Panc1 (cell line): ENCODE results near the gene NDRG3. TPM values are rescaled to one million over a fixed set of nuclear protein-coding genes. Genes with fewer than 3 reads are reported as not detected.

ENCODE experiments used
- ATAC-seq: fragments of 200-7000 bp; cut with Tn5 transposase; 2 replicates; pipeline ENCODE4 v1.9.1; 2020; ENCODE audit warnings: mild to moderate bottlenecking, moderate library complexity
- BruUV-seq: library from RNA; stranded (reverse); fragments of 400-500 nt; replicated peaks from 2 replicates; lab custom pipeline; 2021; lab: Mats Ljungman, UMichigan
- CTCF ChIA-PET: fragments of 300-600 bp; sonication (Branson Sonifier 250); formaldehyde crosslinking; loops from one replicate; lab custom pipeline; 2022; ENCODE audit warnings: antibody characterized with exemption; lab: Charles Lee
- POLR2A ChIA-PET: fragments of 300-600 bp; sonication (Branson Sonifier 250); formaldehyde crosslinking; loops from one replicate; lab custom pipeline; 2022; ENCODE audit warnings: antibody characterized with exemption; lab: Charles Lee
- DNase-seq: peaks from one replicate; pipeline ENCODE4 v3.0.0-alpha.2; 2010; ENCODE audit warnings: low read depth, low spot score
- H3K27ac ChIP-seq: 2 replicates; pipeline ENCODE4 v1.5.1; 2011; ENCODE audit warnings: mild to moderate bottlenecking, low read length, inconsistent platforms
- H3K27me3 ChIP-seq: fragments of 200-500 bp; sonication (Bioruptor generic); 2 replicates; pipeline ENCODE4 v1.6.0; 2014; ENCODE audit warnings: low read length, inconsistent platforms; ENCODE audit not compliant: control insufficient read depth, insufficient read depth
- H3K36me3 ChIP-seq: fragments of 200-500 bp; sonication (Bioruptor generic); 2 replicates; pipeline ENCODE4 v1.5.1; 2014; ENCODE audit warnings: inconsistent platforms, mild to moderate bottlenecking, low read length, moderate library complexity; ENCODE audit not compliant: control insufficient read depth, insufficient read depth
- H3K4me1 ChIP-seq: 2 replicates; pipeline ENCODE4 v1.5.1; 2011; ENCODE audit warnings: inconsistent platforms, mild to moderate bottlenecking, low read length, moderate library complexity; ENCODE audit not compliant: control insufficient read depth, insufficient read depth
- H3K4me3 ChIP-seq, 2 experiments: 2 replicates each; pipeline ENCODE4 v1.5.1; 2011 to 2012; ENCODE audit warnings: low read depth in 2 of 2, low read length in 2 of 2, mild to moderate bottlenecking in 2 of 2, inconsistent platforms in 1 of 2, moderate library complexity in 1 of 2
- H3K9me3 ChIP-seq: fragments of 200-500 bp; sonication (Bioruptor generic); 2 replicates; pipeline ENCODE4 v1.5.1; 2014; ENCODE audit warnings: low read depth, mild to moderate bottlenecking, inconsistent platforms, low read length, moderate library complexity; ENCODE audit not compliant: control insufficient read depth, insufficient read depth
- POLR2AphosphoS5 ChIP-seq: IDR thresholded peaks from 2 replicates; pipeline ENCODE4 v1.6.1; 2012; ENCODE audit warnings: mild to moderate bottlenecking, low read depth, low read length, moderate library complexity
- SIN3A ChIP-seq: IDR thresholded peaks from 2 replicates; pipeline ENCODE4 v1.6.1; 2012; ENCODE audit warnings: low read depth, mild to moderate bottlenecking, low read length, moderate library complexity, borderline replicate concordance; ENCODE audit not compliant: insufficient read depth
- TCF7L2 ChIP-seq: IDR thresholded peaks from 2 replicates; pipeline ENCODE4 v1.6.1; 2011; ENCODE audit warnings: mild to moderate bottlenecking, low read depth, low read length, inconsistent platforms
- in situ Hi-C: cut with HindIII; loops from 2 replicates; pipeline ENCODE4 v1.10.0; 2016; ENCODE audit warnings: low sequenced_read_pairs, low pct_unique_long_range_greater_than_20kb
- intact Hi-C: fragments of 100-400 bp; cut with micrococcal nuclease; formaldehyde crosslinking; loops from one replicate; pipeline ENCODE4 v1.10.0; 2022; ENCODE audit not compliant: unreplicated experiment
- total RNA-seq: library from RNA; stranded (reverse); gene quantifications from one replicate; pipeline ENCODE4 v1.2.1, GENCODE V29; 2021; ENCODE audit not compliant: unreplicated experiment
- TF ChIP-seq, protein P1 (sequence below), 2 experiments: IDR thresholded peaks; 2 replicates each; pipeline ENCODE4 v1.6.1; 2011 to 2012; ENCODE audit warnings: low read depth in 2 of 2, control low read depth in 1 of 2, low read length in 1 of 2, mild to moderate bottlenecking in 1 of 2, moderate library complexity in 1 of 2; ENCODE audit not compliant: insufficient read depth in 1 of 2
- TF ChIP-seq, protein P2 (sequence below): fragments of 450-650 bp; IDR thresholded peaks from 2 replicates; pipeline ENCODE4 v1.5.1; 2017; ENCODE audit warnings: mild to moderate bottlenecking

Gene NDRG3
- total RNA-seq, 1 experiment from 2014 or later: 36.0 TPM

- no peak for DNase-seq
- no peak for ATAC-seq
- intact Hi-C loops (no loop called here), in situ Hi-C loops (no loop called here)
- H3K27me3 ChIP-seq: no peaks in the 10 kb centered on the region
- ChIA-PET CTCF (no interaction called here), POLR2A (no interaction called here)
- no peaks in the 10 kb centered on the region for H3K4me1 ChIP-seq
- H3K27ac ChIP-seq: no peak overlapping the region
- H3K36me3 ChIP-seq: no peaks in the 10 kb centered on the region
- TF ChIP-seq, protein P1, sequence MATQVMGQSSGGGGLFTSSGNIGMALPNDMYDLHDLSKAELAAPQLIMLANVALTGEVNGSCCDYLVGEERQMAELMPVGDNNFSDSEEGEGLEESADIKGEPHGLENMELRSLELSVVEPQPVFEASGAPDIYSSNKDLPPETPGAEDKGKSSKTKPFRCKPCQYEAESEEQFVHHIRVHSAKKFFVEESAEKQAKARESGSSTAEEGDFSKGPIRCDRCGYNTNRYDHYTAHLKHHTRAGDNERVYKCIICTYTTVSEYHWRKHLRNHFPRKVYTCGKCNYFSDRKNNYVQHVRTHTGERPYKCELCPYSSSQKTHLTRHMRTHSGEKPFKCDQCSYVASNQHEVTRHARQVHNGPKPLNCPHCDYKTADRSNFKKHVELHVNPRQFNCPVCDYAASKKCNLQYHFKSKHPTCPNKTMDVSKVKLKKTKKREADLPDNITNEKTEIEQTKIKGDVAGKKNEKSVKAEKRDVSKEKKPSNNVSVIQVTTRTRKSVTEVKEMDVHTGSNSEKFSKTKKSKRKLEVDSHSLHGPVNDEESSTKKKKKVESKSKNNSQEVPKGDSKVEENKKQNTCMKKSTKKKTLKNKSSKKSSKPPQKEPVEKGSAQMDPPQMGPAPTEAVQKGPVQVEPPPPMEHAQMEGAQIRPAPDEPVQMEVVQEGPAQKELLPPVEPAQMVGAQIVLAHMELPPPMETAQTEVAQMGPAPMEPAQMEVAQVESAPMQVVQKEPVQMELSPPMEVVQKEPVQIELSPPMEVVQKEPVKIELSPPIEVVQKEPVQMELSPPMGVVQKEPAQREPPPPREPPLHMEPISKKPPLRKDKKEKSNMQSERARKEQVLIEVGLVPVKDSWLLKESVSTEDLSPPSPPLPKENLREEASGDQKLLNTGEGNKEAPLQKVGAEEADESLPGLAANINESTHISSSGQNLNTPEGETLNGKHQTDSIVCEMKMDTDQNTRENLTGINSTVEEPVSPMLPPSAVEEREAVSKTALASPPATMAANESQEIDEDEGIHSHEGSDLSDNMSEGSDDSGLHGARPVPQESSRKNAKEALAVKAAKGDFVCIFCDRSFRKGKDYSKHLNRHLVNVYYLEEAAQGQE (IDR thresholded peaks at IDR 0.05; ENCODE audit: insufficient read depth in 1 of 2, low read depth in 2 of 2, low read length in 1 of 2): no peak
- no peak for TF ChIP-seq SIN3A
- no peak for TF ChIP-seq POLR2AphosphoS5
- no TSS peak for BruUV-seq
- H3K4me3 ChIP-seq: no peak overlapping the region
- no peaks in the 10 kb centered on the region for H3K9me3 ChIP-seq
These were observed 82.9 kb downstream of the NDRG3 start for GRCh38 chr20:36663031-36663430.

DNA sequence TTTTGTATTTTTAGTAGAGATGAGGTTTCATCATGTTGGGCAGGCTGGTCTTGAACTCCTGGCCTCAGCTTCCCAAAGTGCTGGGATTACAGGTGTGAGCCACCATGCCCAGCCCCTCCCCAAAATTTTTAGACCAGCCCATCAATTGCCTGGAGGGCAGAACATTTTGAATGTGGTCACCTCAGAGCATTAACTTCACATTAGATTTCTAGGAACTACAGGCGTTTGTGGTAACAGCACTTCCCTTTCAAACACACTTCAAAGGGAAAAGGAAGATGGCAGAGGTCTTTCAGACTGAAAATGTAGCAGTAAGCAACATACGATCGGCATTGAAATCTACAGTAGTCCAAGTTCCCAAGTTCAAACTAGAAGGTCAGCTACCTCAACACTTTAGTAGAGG lies 87.6 kb downstream of the NDRG3 start:
- ATAC-seq (no peak), DNase-seq (no peak)
- in situ Hi-C loops (no loop called here), intact Hi-C loops (no loop called here)
- H3K9me3 ChIP-seq: no peaks in the 10 kb centered on the region
- POLR2A ChIA-PET: no interaction called here
- no peaks in the 10 kb centered on the region for H3K36me3 ChIP-seq
- no peak overlapping the region for H3K27ac ChIP-seq
- no peaks in the 10 kb centered on the region for H3K4me1 ChIP-seq
- no peak for TF ChIP-seq SIN3A
- TF ChIP-seq, protein P1 (IDR thresholded peaks at IDR 0.05; ENCODE audit: insufficient read depth in 1 of 2, low read depth in 2 of 2, low read length in 1 of 2): no peak
- TF ChIP-seq, protein P2, sequence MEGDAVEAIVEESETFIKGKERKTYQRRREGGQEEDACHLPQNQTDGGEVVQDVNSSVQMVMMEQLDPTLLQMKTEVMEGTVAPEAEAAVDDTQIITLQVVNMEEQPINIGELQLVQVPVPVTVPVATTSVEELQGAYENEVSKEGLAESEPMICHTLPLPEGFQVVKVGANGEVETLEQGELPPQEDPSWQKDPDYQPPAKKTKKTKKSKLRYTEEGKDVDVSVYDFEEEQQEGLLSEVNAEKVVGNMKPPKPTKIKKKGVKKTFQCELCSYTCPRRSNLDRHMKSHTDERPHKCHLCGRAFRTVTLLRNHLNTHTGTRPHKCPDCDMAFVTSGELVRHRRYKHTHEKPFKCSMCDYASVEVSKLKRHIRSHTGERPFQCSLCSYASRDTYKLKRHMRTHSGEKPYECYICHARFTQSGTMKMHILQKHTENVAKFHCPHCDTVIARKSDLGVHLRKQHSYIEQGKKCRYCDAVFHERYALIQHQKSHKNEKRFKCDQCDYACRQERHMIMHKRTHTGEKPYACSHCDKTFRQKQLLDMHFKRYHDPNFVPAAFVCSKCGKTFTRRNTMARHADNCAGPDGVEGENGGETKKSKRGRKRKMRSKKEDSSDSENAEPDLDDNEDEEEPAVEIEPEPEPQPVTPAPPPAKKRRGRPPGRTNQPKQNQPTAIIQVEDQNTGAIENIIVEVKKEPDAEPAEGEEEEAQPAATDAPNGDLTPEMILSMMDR: no peak
- TF ChIP-seq TCF7L2: no peak
- no peak for TF ChIP-seq POLR2AphosphoS5
- H3K4me3 ChIP-seq: no peak overlapping the region
- CTCF ChIA-PET: interaction anchor here (0.7 kb wide), 1 partner anchor 142 kb away, joined by 3 read pairs; no protein-coding TSS in a partner anchor
- no peaks in the 10 kb centered on the region for H3K27me3 ChIP-seq
- BruUV-seq: no TSS peak
